HEK293T (cell line): ENCODE results near the gene SLC39A13.

Source experiments
- ARNT ChIP-seq: fragments of 450-650 bp; IDR thresholded peaks from 2 replicates; pipeline ENCODE4 v1.6.1; 2017; ENCODE audit warnings: mild to moderate bottlenecking
- BHLHE40 ChIP-seq: fragments of 450-650 bp; IDR thresholded peaks from 2 replicates; pipeline ENCODE4 v1.6.1; 2016; ENCODE audit warnings: mild to moderate bottlenecking, moderate library complexity, borderline replicate concordance
- ELF4 ChIP-seq: fragments of 450-650 bp; IDR thresholded peaks from 2 replicates; pipeline ENCODE4 v1.6.1; 2017; ENCODE audit warnings: antibody characterized with exemption
- FOXA1 ChIP-seq: fragments of 450-650 bp; IDR thresholded peaks from 2 replicates; pipeline ENCODE4 v1.6.1; 2016; ENCODE audit warnings: mild to moderate bottlenecking
- FOXM1 ChIP-seq: fragments of 450-650 bp; IDR thresholded peaks from 2 replicates; pipeline ENCODE4 v1.6.1; 2017; ENCODE audit warnings: mild to moderate bottlenecking, borderline replicate concordance
- HDGF ChIP-seq: fragments of 450-650 bp; IDR thresholded peaks from 2 replicates; pipeline ENCODE4 v1.6.1; 2017; ENCODE audit warnings: antibody characterized with exemption, borderline replicate concordance
- SP1 ChIP-seq: fragments of 450-650 bp; IDR thresholded peaks from 2 replicates; pipeline ENCODE4 v1.6.1; 2017
- SUZ12 ChIP-seq: fragments of 450-650 bp; IDR thresholded peaks from 2 replicates; pipeline ENCODE4 v1.6.1; 2016; ENCODE audit warnings: mild to moderate bottlenecking

GRCh38 chr11:47393163-47394049 is 15.0 kb upstream of the SLC39A13 start:
- TF ChIP-seq SUZ12 (no peak), ELF4 (no peak), ARNT (no peak), FOXM1 (no peak), SP1 (no peak), HDGF (no peak), FOXA1 (no peak), BHLHE40 (no peak)
